UCSD-AML1 (cell line): ENCODE data around the gene ITPR1.

Source experiments
- DNase-seq: peaks from one replicate; lab custom pipeline; 2025; ENCODE audit not compliant: unreplicated experiment; lab: John Stamatoyannopoulos, UW

The ITPR1 gene

DNA sequence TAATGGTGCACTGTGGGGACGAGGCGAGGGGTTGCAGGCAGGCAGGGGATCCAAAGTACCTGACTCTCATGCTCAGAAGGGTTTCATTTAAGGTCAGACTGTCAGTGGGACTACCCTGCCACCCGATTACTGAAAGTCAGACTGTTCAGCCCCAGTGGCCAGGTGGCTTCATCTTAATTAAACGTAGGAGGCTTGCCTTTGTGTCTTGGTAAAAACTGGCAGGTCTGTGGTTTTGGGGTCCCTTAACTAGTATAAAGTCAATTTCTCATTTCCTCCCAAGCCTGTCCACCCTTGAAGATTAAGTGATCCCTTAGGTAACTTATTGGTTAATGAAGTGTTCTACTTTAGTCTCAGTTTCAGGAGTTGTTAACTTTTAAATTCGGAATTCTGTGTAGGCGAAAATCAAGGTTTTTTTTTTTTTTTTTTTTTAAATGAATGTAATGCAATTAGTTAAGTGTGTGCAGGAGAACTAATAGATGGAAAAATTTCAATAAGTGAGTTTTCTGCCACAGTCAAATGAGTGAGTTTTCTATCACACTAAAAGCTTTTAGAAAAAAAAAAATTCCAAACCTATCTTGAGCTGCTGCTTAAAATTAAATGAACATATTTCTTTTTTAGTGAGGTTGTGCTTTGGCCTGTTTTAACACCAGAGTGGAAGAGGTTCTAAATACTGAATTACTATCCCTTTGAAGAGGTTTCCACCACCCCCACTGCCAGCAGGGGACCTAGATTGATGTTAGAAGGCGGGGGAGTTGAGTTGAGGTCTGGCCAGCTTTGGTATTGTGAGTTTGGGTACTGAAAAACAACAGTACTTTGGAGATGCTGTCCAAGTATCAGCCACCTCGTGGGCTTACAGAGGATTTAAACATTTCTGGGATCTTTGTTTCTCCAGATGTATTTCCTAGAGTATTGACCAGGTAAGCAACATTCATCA lies 15.2 kb downstream of the ITPR1 start:
- DNase-seq, result no peak

- no peak for DNase-seq
These were observed 15.9 kb downstream of the ITPR1 start for GRCh38 chr3:4509043-4509442.

- DNase-seq, result no peak
These were observed 17.0 kb downstream of the ITPR1 start for GRCh38 chr3:4509983-4510755.

DNA sequence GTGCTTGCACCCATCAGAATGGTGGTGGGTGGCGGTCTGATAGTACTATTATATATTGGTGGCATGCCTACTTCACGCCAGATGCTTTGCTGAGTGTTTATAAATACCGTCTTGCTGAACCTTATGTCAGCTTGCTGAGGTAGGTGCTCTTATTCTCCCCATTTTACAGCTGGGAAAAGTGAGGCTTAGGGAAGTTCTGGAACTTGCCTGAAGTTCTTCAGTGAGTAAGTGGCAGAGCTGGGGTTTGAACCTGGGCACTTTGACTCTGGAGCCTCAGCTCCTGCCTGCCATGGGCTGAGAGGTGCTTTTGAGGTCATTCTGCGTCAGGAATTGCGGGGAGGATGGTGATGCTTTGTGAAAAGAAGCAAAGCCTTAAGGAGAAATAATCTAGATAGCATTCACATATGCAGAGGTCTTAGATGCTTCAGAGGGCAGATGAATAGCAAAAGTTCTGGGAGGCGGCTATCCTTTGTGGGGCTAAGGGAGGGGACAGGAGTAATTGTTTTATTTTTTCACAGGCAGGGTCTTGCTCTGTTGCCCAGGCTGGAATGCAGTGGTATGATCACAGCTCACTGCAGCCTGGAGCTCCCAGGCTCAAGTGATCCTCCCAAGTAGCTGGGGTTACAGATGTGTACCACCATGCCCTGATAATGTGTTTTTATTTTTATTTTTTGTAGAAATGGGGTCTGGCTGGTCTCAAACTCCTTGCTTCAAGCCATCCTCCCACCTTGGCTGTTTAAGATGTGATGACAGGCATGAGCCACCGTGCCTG lies 18.5 kb downstream of the ITPR1 start:
- no peak for DNase-seq

DNA sequence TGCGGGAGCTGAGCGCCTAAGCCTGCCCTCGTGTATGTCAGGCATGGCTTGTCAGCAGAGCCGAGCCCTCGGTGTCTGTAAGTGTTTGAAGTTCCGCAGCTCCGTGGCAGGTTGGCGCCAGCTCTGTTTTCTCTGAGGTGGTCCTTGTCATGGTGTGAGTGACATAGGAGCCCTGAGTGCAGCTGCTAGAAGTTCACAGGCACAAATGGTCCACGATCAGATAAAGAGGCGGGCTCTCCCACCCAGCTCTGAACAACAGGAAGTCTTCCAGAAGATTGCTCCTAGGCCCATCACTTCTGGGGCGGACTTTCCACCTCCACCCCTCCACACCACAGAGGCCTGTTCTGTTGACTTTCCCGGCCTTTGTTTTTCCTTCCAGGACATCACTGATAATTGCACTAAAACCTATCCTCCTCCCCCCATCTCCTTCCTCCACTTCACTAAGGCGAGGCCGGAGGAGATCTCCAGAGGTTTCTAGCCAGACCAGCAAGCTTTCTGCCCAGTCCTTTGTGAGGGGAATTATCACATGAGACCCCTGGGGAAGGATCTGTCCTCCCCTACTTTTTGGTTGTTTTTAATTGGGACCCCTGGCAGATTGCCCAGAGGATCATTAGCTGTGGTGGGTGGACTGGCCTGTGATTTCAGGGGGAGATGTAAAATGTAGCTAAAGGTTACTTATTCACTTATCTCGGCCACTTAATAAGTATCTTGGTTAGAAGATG lies 19.9 kb downstream of the ITPR1 start:
- no peak for DNase-seq

- no peak for DNase-seq
These were observed 21.2 kb downstream of the ITPR1 start for GRCh38 chr3:4514321-4514720.

DNA sequence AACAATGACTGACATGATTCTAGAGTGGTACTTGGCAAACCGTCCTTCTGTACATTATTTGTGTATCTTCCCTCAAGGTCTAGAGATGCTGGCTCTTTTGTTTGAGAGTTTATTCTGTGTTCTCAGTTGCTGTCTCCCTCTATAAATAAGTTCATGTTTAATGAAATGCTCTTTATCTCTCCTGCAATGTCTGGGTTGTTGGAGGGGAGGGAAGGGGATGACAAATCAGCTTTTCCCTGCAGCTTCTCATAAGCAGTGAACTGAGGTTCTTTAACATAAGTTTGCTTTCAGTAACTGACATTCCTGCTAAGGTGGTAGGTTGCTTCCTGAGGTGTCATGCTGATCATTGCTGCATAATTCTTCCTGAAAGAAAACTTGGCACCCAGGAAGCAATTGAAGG lies 21.8 kb downstream of the ITPR1 start:
- no peak for DNase-seq

- no peak for DNase-seq
These were observed 22.9 kb downstream of the ITPR1 start for GRCh38 chr3:4515916-4516579.

- DNase-seq, result no peak
These were observed 23.9 kb downstream of the ITPR1 start for GRCh38 chr3:4517093-4517492.

DNA sequence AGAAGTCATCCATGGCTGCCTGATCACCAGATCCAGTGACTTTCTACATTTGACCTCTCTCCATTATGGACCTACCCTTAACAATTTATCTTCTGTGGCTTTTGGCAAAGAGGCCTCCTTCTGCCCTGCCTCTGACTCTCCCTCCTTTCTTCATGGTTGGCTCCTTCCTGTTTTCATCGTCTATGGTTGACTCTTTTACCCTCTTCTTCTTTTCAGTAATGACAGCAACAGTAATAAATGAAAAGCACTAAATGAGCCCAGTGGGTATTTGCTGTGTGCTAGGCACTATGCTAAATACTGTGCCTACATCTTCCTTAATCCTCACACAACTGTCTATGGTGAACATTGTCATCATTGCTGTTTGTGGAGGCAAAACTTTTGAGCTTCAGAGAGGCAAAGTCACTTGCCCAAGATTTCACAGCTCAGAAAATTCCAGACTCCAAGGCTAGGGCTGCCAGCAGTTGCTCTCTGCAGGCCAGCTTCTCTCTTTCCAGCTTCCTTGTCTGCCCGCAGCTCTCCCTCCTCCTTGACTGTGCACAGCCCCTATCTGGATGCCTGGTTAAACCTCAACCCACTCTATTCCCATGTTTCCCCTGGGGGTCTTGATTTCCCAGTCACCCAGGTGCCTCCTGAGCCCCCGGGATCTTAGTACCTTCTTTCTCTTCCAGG lies 24.6 kb downstream of the ITPR1 start:
- no peak for DNase-seq

DNA sequence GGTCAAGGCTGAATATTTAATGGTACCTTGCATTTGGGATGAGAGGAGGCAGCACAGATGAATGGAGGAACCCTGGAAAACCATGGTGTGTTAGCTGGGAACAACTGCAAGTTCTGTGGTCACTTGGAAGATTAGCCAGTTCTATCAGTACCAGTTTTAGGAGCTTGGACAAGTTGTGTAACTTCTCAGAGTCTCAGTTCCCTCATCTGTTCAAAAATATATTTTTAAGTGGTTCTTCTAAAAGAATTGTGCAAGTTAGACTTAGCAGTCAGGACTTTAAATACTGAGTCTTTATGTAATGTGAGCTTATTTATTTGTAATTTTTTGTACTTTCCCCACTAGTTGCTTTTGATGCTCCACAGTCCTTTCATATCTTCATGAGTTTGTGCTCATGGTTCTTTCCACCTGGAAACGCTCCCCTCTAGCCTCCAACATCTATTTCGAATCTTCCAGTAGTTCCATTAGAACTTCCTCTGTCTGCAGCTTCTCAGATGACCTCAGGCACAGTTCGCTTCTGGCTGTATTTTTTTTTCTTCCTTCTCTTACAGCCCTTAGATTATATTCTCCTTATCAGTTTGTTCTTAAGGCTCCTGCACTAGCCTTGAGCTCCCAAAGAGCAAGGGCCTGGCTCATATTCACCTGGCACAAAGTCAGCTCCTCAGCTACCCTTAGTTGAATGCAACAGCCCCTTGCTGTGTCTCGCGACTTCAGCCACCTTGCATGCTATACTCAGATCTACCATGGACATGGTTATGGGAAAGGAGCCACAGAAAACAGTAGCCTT lies 27.1 kb downstream of the ITPR1 start:
- no peak for DNase-seq

DNA sequence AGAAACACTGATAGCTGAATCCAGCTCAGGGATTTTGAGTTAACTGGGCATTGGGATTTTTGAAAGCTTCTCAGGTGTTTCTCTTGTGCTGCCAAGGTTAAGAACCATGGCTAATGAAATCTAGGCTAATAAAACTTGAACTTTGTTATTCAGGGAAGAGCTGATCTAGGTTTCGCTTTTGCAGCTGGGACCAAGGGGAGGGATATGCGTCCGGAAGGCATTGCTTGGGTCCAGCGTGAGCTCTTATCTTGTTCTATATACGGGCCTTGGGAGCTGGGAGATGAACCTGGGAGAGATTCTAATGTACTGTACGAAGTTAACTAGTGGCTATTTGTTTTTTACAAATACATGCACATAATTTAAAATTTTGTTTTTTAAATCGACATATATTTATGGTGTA lies 29.8 kb downstream of the ITPR1 start:
- DNase-seq, result no peak

DNA sequence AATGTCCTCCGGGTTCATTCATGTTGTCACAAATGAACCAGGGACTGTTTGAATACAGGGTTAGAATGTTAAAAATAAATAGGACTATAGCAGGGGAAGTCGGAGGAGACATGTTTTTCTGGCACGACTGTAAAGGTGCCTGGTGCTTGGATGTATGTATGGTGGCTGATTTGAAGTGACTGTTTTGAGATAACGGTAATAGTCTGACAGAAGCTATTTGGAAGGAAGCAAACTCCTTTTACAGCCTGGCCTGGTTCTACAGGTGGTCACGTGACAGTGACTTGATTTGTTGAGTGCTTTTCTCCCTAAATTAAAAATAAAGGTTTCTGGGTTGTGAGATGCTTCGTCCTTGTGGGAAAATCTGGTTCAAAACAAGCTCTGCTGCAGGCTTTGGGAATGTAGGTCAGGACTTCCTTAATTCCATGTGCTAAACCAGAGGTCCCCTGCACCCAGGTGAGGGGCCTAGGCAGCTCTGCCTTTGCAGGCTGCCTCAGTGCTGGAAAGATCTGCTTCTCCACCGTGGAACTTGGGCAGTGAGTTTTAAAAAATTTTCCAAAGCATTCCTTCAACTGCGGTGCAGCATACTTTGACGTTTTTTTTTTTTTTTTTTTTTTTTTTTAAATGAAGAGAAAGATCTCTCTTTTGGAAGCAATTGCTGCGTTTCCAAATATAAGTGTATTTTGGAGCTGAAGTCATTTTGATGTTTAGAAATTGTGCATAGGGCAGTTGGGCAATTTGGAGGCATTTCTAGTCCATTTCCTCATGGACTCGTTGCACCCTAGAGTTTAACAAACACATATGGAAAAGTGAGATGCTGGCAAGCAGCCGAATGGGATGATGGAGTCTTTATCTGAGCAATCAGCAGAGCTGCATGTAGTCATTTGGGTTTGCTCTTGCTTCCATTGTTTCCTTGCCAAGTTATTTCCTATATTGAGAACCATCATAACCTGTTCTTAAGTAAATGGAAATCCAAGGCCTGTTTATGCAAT lies 30.9 kb downstream of the ITPR1 start:
- no peak for DNase-seq

GRCh38 chr3:4525560-4526223 lies 32.5 kb downstream of the ITPR1 start:
- no peak for DNase-seq

GRCh38 chr3:4528320-4528719 lies 35.2 kb downstream of the ITPR1 start:
- no peak for DNase-seq

GRCh38 chr3:4528819-4529600 lies 35.9 kb downstream of the ITPR1 start:
- no peak for DNase-seq
